ENCODE results near the gene TASP1. TPM values are rescaled to one million over a fixed set of nuclear protein-coding genes. Genes with fewer than 3 reads are reported as not detected.

TASP1 gene
- total and polyA plus RNA-seq, 2 donors (not counting 3 experiments of a cell fraction or from before 2014, with no cell fraction given): 3.5 to 8.9 TPM

DNA sequence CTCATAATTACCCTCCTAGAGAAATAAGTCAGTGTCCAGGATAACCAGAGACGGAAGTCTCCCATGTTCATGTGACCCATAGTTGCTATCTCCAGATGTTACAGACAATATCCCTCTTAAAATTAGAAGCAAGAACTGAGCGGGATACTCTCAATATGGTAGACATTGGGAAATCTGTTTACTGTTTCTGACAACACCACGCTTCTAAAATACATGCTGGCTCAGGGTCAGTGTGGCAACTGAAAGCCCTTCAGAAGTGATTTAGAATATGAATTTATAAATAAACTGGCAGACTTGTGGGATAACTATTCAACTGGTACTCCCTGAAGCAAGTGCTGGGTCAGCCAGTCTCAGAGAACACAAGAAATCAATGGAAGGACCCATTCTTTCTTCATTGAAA is 108.6 kb downstream of the TASP1 start:
- intact Hi-C loops (cut with micrococcal nuclease): no loop called here

More for the DNA sequence above, 108.6 kb downstream of the TASP1 start:
- no peaks in the 10 kb centered on the region for H3K9me3 ChIP-seq (replicated peaks; ENCODE audit: control insufficient read depth, insufficient read depth, low read length)
- no peak overlapping the region for H3K9ac ChIP-seq (replicated peaks; ENCODE audit: extremely low read depth, insufficient read depth, low read length)
- dilution Hi-C loops (cut with MboI; ENCODE audit: extremely low pct_ligation_motif_present, low sequenced_read_pairs): no loop called here
- no peak overlapping the region for H3K27ac ChIP-seq (ENCODE audit: insufficient read depth, low read depth, low read length)
- DNase-seq (ENCODE audit: low read depth, low spot score): no peak
- ChIA-PET CTCF (interaction anchor here (1.2 to 2.1 kb wide), 2 partner anchors 9 to 17 kb away, joined by 3 to 27 read pairs; no protein-coding TSS in a partner anchor), POLR2A (no interaction called here)
- H3K4me2 ChIP-seq (ENCODE audit: insufficient read depth, low read length): no peak overlapping the region
- BruUV-seq (replicated peaks): no TSS peak
- H3K4me1 ChIP-seq (ENCODE audit: control insufficient read depth, extremely low read depth, insufficient read depth, low read length): peaks cover 6% of the 10 kb centered on the region
- no peak overlapping the region for H3K4me3 ChIP-seq (replicated peaks in 1 of 3; ENCODE audit: insufficient read depth in 1 of 3, low read depth in 1 of 3, low read length in 3 of 3)
- H2AFZ ChIP-seq (ENCODE audit: low read depth, low read length): no peak overlapping the region
- peaks cover 0 to 4% of the 10 kb centered on the region in 2 experiments for H3K36me3 ChIP-seq (ENCODE audit: control insufficient read depth in 2 of 2, extremely low read depth in 1 of 2, insufficient read depth in 2 of 2, low read length in 2 of 2)
- FAIRE-seq: no peak
- H3K79me2 ChIP-seq (ENCODE audit: control insufficient read depth, insufficient read depth, low read length): no peaks in the 10 kb centered on the region
- no peaks in the 10 kb centered on the region for H4K20me1 ChIP-seq (replicated peaks; ENCODE audit: control insufficient read depth, extremely low read depth, insufficient read depth, low read length)
- H3K9me1 ChIP-seq (replicated peaks; ENCODE audit: control insufficient read depth, extremely low read depth, insufficient read depth, low read length): no peaks in the 10 kb centered on the region
- no peak for TF ChIP-seq POLR2A (IDR thresholded peaks at IDR 0.05; ENCODE audit: low read depth, low read length)
- TF ChIP-seq, protein P1, sequence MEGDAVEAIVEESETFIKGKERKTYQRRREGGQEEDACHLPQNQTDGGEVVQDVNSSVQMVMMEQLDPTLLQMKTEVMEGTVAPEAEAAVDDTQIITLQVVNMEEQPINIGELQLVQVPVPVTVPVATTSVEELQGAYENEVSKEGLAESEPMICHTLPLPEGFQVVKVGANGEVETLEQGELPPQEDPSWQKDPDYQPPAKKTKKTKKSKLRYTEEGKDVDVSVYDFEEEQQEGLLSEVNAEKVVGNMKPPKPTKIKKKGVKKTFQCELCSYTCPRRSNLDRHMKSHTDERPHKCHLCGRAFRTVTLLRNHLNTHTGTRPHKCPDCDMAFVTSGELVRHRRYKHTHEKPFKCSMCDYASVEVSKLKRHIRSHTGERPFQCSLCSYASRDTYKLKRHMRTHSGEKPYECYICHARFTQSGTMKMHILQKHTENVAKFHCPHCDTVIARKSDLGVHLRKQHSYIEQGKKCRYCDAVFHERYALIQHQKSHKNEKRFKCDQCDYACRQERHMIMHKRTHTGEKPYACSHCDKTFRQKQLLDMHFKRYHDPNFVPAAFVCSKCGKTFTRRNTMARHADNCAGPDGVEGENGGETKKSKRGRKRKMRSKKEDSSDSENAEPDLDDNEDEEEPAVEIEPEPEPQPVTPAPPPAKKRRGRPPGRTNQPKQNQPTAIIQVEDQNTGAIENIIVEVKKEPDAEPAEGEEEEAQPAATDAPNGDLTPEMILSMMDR (IDR thresholded peaks at IDR 0.05; ENCODE audit: extremely low read depth in 1 of 2, insufficient read depth in 1 of 2, low read depth in 1 of 2, low read length in 2 of 2): no peak
- no peak for TF ChIP-seq EZH2 (IDR thresholded peaks at IDR 0.05; ENCODE audit: borderline replicate concordance, low read depth, low read length, severe bottlenecking)
- TF ChIP-seq POLR2AphosphoS5 (IDR thresholded peaks at IDR 0.05; ENCODE audit: insufficient read depth, low read depth, low read length): no peak
- TF ChIP-seq FOS (IDR thresholded peaks at IDR 0.05; ENCODE audit: borderline replicate concordance, insufficient read depth, low read length): no peak
- no peak for TF ChIP-seq MYC (IDR thresholded peaks at IDR 0.05; ENCODE audit: low read depth, low read length)
- no peak for TF ChIP-seq JUN (IDR thresholded peaks at IDR 0.05; ENCODE audit: borderline replicate concordance, insufficient read depth, insufficient read length, low read depth)
- no peak for TF ChIP-seq GATA2 (IDR thresholded peaks at IDR 0.05; ENCODE audit: insufficient read depth, insufficient read length, low read depth, low read length)
- TF ChIP-seq, protein P2, sequence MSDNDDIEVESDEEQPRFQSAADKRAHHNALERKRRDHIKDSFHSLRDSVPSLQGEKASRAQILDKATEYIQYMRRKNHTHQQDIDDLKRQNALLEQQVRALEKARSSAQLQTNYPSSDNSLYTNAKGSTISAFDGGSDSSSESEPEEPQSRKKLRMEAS (IDR thresholded peaks at IDR 0.05; ENCODE audit: insufficient read depth, insufficient read length): no peak
- no peaks in the 10 kb centered on the region for H3K27me3 ChIP-seq (ENCODE audit: control insufficient read depth in 2 of 2, insufficient read depth in 2 of 2, low read length in 2 of 2)

All from endothelial cell of umbilical vein (primary cell).